ENCODE results near the gene CCT4. TPM values are rescaled to one million over a fixed set of nuclear protein-coding genes. Genes with fewer than 3 reads are reported as not detected.
A peak's percentile ranks its signal among the peaks of the same experiment; 100 is the strongest.
"Not testable (repeated sequence)": the region's sequence is repeated elsewhere in the genome, so short reads cannot be mapped to it uniquely, and the experiment has no call there.

The CCT4 gene
- total and polyA plus RNA-seq, 9 donors, result 108 to 127 (median 119) TPM

GRCh38 chr2:61853847-61854563 is 34.5 kb downstream of the CCT4 start, which contains the start of gene FAM161A:
Gene FAM161A, minus strand, starts transcription at chr2:61854060. Its CDS starts 19 bp downstream, at chr2:61854041.
- no peaks in the 10 kb centered on the region for H3K27me3 ChIP-seq (ENCODE audit: control insufficient read depth, insufficient read depth, low read length)
- no peaks in the 10 kb centered on the region for H3K36me3 ChIP-seq (ENCODE audit: control insufficient read depth, insufficient read depth, low read length)
- no peaks in the 10 kb centered on the region for H3K9me3 ChIP-seq (replicated peaks; ENCODE audit: control insufficient read depth, low read depth, low read length)
- 0% methylated on average over 43 of the region's 50 CpGs for WGBS (ENCODE audit: insufficient coverage)
- H3K4me3 ChIP-seq (ENCODE audit: low read length), result peak within 1 kb of the TSS; percentile 83
- peaks cover 8% of the 10 kb centered on the region for H3K4me1 ChIP-seq (ENCODE audit: control insufficient read depth, insufficient read depth, low read length)
- H3K27ac ChIP-seq (ENCODE audit: low read length), result peak within 1 kb of the TSS; percentile 91
- peak; percentile 95 for DNase-seq

GRCh38 chr2:61853086-61853846 is 35.2 kb downstream of the CCT4 start:
- H3K4me3 ChIP-seq (ENCODE audit: low read length), result peak overlapping the region; percentile 83
- WGBS (ENCODE audit: insufficient coverage), result 28% methylated on average over 21 of the region's 26 CpGs
- no peaks in the 10 kb centered on the region for H3K27me3 ChIP-seq (ENCODE audit: control insufficient read depth, insufficient read depth, low read length)
- peak overlapping the region; percentile 91 for H3K27ac ChIP-seq (ENCODE audit: low read length)
- no peaks in the 10 kb centered on the region for H3K36me3 ChIP-seq (ENCODE audit: control insufficient read depth, insufficient read depth, low read length)
- DNase-seq, result peak; percentile 14
- no peaks in the 10 kb centered on the region for H3K9me3 ChIP-seq (replicated peaks; ENCODE audit: control insufficient read depth, low read depth, low read length)
- peaks cover 8% of the 10 kb centered on the region for H3K4me1 ChIP-seq (ENCODE audit: control insufficient read depth, insufficient read depth, low read length)

GRCh38 chr2:61851270-61851669 is 37.2 kb downstream of the CCT4 start:
- not testable (repeated sequence) for DNase-seq; H3K27ac ChIP-seq (ENCODE audit: low read length); H3K36me3 ChIP-seq (ENCODE audit: control insufficient read depth, insufficient read depth, low read length); H3K4me3 ChIP-seq (ENCODE audit: low read length); H3K9me3 ChIP-seq (replicated peaks; ENCODE audit: control insufficient read depth, low read depth, low read length); H3K27me3 ChIP-seq (ENCODE audit: control insufficient read depth, insufficient read depth, low read length); H3K4me1 ChIP-seq (ENCODE audit: control insufficient read depth, insufficient read depth, low read length)
- WGBS (ENCODE audit: insufficient coverage), result 97% methylated on average over 9 of the region's 10 CpGs

- H3K9me3 ChIP-seq (replicated peaks; ENCODE audit: control insufficient read depth, low read depth, low read length), result no peaks in the 10 kb centered on the region
- WGBS (ENCODE audit: insufficient coverage), result 67% methylated on average over 1 of the region's 3 CpGs
- H3K27ac ChIP-seq (ENCODE audit: low read length), result no peak overlapping the region
- no peak overlapping the region for H3K4me3 ChIP-seq (ENCODE audit: low read length)
- H3K4me1 ChIP-seq (ENCODE audit: control insufficient read depth, insufficient read depth, low read length), result no peaks in the 10 kb centered on the region
- DNase-seq, result no peak
- peaks cover 13% of the 10 kb centered on the region for H3K36me3 ChIP-seq (ENCODE audit: control insufficient read depth, insufficient read depth, low read length)
- no peaks in the 10 kb centered on the region for H3K27me3 ChIP-seq (ENCODE audit: control insufficient read depth, insufficient read depth, low read length)
These were observed 43.1 kb downstream of the CCT4 start for GRCh38 chr2:61845320-61845719.

GRCh38 chr2:61841286-61841685 is 47.2 kb downstream of the CCT4 start:
- no peaks in the 10 kb centered on the region for H3K27me3 ChIP-seq (ENCODE audit: control insufficient read depth, insufficient read depth, low read length)
- H3K27ac ChIP-seq (ENCODE audit: low read length), result no peak overlapping the region
- H3K4me1 ChIP-seq (ENCODE audit: control insufficient read depth, insufficient read depth, low read length), result no peaks in the 10 kb centered on the region
- DNase-seq, result no peak
- H3K9me3 ChIP-seq (replicated peaks; ENCODE audit: control insufficient read depth, low read depth, low read length), result no peaks in the 10 kb centered on the region
- H3K36me3 ChIP-seq (ENCODE audit: control insufficient read depth, insufficient read depth, low read length), result peaks cover 20% of the 10 kb centered on the region
- no peak overlapping the region for H3K4me3 ChIP-seq (ENCODE audit: low read length)
- 88% methylated on average over 1 of the region's 3 CpGs for WGBS (ENCODE audit: insufficient coverage)

- DNase-seq, result no peak
- WGBS (ENCODE audit: insufficient coverage), result no CpG with 5 or more reads among the region's 1 CpG
- Histone ChIP-seq H3K4me1 (ENCODE audit: control insufficient read depth, insufficient read depth, low read length) (no peaks in the 10 kb centered on the region), H3K27me3 (ENCODE audit: control insufficient read depth, insufficient read depth, low read length) (no peaks in the 10 kb centered on the region), H3K9me3 (replicated peaks; ENCODE audit: control insufficient read depth, low read depth, low read length) (no peaks in the 10 kb centered on the region), H3K27ac (ENCODE audit: low read length) (no peak overlapping the region), H3K4me3 (ENCODE audit: low read length) (no peak overlapping the region), H3K36me3 (ENCODE audit: control insufficient read depth, insufficient read depth, low read length) (peaks cover 4% of the 10 kb centered on the region)
These were observed 53.6 kb downstream of the CCT4 start for GRCh38 chr2:61834893-61835292.

- H3K4me1 ChIP-seq (ENCODE audit: control insufficient read depth, insufficient read depth, low read length), result no peaks in the 10 kb centered on the region
- no CpG with 5 or more reads among the region's 1 CpG for WGBS (ENCODE audit: insufficient coverage)
- no peak for DNase-seq
These were observed 54.5 kb downstream of the CCT4 start for GRCh38 chr2:61833971-61834370.

GRCh38 chr2:61832183-61832841 is 56.1 kb downstream of the CCT4 start:
- H3K27ac ChIP-seq (ENCODE audit: low read length), result no peak overlapping the region
- no peaks in the 10 kb centered on the region for H3K9me3 ChIP-seq (replicated peaks; ENCODE audit: control insufficient read depth, low read depth, low read length)
- no peaks in the 10 kb centered on the region for H3K36me3 ChIP-seq (ENCODE audit: control insufficient read depth, insufficient read depth, low read length)
- H3K4me3 ChIP-seq (ENCODE audit: low read length), result no peak overlapping the region
- no peaks in the 10 kb centered on the region for H3K4me1 ChIP-seq (ENCODE audit: control insufficient read depth, insufficient read depth, low read length)
- DNase-seq, result no peak
- 59% methylated on average over 5 of the region's 11 CpGs for WGBS (ENCODE audit: insufficient coverage)
- H3K27me3 ChIP-seq (ENCODE audit: control insufficient read depth, insufficient read depth, low read length), result no peaks in the 10 kb centered on the region

More at GRCh38 chr2:61833971-61834370, 54.5 kb downstream of the CCT4 start:
- H3K27ac ChIP-seq (ENCODE audit: low read length), result no peak overlapping the region
- H3K27me3 ChIP-seq (ENCODE audit: control insufficient read depth, insufficient read depth, low read length), result no peaks in the 10 kb centered on the region
- no peaks in the 10 kb centered on the region for H3K9me3 ChIP-seq (replicated peaks; ENCODE audit: control insufficient read depth, low read depth, low read length)
- no peaks in the 10 kb centered on the region for H3K36me3 ChIP-seq (ENCODE audit: control insufficient read depth, insufficient read depth, low read length)
- no peak overlapping the region for H3K4me3 ChIP-seq (ENCODE audit: low read length)

GRCh38 chr2:61822255-61822654 is 66.2 kb downstream of the CCT4 start:
- no CpG with 5 or more reads among the region's 2 CpGs for WGBS (ENCODE audit: insufficient coverage)
- H3K9me3 ChIP-seq (replicated peaks; ENCODE audit: control insufficient read depth, low read depth, low read length), result no peaks in the 10 kb centered on the region
- H3K4me1 ChIP-seq (ENCODE audit: control insufficient read depth, insufficient read depth, low read length), result no peaks in the 10 kb centered on the region
- no peaks in the 10 kb centered on the region for H3K36me3 ChIP-seq (ENCODE audit: control insufficient read depth, insufficient read depth, low read length)
- H3K27ac ChIP-seq (ENCODE audit: low read length), result no peak overlapping the region
- no peak overlapping the region for H3K4me3 ChIP-seq (ENCODE audit: low read length)
- no peak for DNase-seq
- H3K27me3 ChIP-seq (ENCODE audit: control insufficient read depth, insufficient read depth, low read length), result no peaks in the 10 kb centered on the region

Measured in muscle of leg (tissue), 11 donors.